Mammary epithelial cell (primary cell): ENCODE results near the gene CAVIN4.

Source experiments
- CTCF ChIP-seq, 2 donors: IDR thresholded peaks in 1 of 2; conservative IDR thresholded peaks in 1 of 2; 2 replicates each; pipeline ENCODE4 v1.5.1; 2011 to 2012; ENCODE audit warnings: inconsistent platforms in 2 of 2, low read length in 2 of 2, mild to moderate bottlenecking in 2 of 2, control low read depth in 1 of 2, low read depth in 1 of 2; ENCODE audit not compliant: insufficient read depth in 1 of 2; ENCODE audit errors: extremely low read depth in 1 of 2
- EZH2 ChIP-seq: IDR thresholded peaks from 2 replicates; pipeline ENCODE4 v1.6.1; 2012; ENCODE audit warnings: low read length, inconsistent platforms, borderline replicate concordance

DNA sequence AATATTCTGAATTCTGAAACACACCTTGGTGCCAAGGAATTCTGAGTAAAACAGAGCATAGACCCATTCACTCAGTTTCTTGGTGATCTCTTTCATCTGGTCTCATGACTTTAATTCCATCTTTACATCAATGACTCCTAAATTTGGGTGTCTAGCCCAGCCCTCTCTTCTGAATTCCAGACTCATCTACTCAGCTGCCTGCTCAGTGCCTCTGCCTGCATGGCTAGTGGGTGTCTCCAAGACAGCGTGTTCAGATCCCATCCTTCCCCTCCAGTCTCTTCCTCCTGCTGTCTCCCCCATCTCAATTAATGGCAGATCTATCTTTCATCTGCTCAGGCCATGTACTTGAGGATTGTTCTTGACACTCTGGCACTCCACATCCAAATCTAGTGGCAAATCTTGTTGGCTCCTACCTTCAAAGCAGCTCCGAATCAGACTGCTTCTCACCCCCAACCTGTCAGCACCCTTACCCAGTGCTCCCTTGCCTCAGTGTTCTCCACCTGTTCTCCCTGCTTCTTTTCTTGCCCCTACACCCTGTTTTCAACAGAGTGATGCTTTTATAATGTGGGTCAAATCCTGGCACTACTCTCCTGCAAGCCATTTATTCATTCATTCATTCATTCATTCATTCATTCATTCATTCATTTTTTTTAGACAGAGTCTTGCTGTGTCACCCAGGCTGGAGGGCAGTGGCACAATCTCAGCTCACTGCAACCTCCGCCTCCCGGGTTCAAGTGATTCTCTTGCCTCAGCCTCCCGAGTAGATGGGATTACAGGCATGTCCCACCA lies 5.3 kb downstream of the CAVIN4 start:
- no peak for TF ChIP-seq CTCF (conservative IDR thresholded peaks at IDR 0.05 in 1 of 2, IDR thresholded peaks at IDR 0.05 in 1 of 2; ENCODE audit: extremely low read depth in 1 of 2, insufficient read depth in 1 of 2, low read depth in 1 of 2, low read length in 2 of 2)
- no peak for TF ChIP-seq EZH2
